ENCODE results near the gene MYBPH.

DNA sequence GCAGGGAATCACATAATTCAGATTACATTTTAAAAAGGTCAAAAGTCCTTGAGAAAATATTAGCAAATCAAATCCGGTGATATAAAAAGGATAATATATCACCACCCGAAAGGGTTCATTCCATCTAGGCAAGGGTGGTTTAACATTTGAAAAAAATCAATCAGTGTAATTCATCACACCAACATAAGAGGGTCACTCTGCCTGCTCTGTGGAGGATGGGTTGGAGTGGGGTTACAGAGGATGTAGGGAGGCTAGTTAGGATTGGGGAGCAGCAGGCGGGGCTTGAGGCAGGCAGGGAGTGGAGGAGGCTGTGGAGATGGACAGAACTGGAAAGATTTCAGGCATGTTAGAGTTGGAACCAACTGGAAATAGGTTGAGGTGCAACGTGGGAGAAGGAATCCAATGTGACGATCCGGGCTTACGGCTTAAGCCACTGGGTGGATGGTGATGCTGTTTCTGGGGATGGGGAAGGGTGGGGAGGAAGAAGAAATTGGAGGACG is 35.6 kb downstream of the MYBPH start:
- TF ChIP-seq POLR2A (IDR thresholded peaks at IDR 0.05) (no peak), EP300 (IDR thresholded peaks at IDR 0.05) (no peak), POLR2AphosphoS5 (IDR thresholded peaks at IDR 0.05) (no peak)
- TF ChIP-seq, protein P1, sequence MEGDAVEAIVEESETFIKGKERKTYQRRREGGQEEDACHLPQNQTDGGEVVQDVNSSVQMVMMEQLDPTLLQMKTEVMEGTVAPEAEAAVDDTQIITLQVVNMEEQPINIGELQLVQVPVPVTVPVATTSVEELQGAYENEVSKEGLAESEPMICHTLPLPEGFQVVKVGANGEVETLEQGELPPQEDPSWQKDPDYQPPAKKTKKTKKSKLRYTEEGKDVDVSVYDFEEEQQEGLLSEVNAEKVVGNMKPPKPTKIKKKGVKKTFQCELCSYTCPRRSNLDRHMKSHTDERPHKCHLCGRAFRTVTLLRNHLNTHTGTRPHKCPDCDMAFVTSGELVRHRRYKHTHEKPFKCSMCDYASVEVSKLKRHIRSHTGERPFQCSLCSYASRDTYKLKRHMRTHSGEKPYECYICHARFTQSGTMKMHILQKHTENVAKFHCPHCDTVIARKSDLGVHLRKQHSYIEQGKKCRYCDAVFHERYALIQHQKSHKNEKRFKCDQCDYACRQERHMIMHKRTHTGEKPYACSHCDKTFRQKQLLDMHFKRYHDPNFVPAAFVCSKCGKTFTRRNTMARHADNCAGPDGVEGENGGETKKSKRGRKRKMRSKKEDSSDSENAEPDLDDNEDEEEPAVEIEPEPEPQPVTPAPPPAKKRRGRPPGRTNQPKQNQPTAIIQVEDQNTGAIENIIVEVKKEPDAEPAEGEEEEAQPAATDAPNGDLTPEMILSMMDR (IDR thresholded peaks at IDR 0.05), result no peak

All from sigmoid colon (tissue), 4 donors.